ENCODE measurements around the gene RPL32.
A peak's percentile ranks its signal among the peaks of the same experiment; 100 is the strongest.

The RPL32 gene

DNA sequence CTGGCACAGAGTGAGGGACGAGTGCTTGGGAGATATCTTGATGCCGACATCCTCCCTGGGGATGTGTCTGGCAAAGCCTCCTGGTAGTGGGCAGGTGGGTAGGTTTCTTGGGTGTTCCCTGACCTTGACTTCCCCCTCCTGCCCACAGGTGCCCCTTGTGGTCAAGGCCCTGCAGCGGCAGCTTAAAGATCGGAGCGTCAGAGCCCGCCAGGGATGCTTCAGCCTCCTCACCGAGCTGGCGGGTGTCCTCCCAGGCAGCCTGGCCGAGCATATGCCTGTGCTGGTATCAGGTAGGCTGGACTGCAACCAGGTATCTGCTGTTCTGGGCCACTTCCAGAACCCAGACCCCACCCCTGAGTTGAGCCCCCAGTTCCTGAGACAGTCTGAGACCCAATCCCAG is 25.6 kb downstream of the RPL32 start:
- TF ChIP-seq, protein P1, sequence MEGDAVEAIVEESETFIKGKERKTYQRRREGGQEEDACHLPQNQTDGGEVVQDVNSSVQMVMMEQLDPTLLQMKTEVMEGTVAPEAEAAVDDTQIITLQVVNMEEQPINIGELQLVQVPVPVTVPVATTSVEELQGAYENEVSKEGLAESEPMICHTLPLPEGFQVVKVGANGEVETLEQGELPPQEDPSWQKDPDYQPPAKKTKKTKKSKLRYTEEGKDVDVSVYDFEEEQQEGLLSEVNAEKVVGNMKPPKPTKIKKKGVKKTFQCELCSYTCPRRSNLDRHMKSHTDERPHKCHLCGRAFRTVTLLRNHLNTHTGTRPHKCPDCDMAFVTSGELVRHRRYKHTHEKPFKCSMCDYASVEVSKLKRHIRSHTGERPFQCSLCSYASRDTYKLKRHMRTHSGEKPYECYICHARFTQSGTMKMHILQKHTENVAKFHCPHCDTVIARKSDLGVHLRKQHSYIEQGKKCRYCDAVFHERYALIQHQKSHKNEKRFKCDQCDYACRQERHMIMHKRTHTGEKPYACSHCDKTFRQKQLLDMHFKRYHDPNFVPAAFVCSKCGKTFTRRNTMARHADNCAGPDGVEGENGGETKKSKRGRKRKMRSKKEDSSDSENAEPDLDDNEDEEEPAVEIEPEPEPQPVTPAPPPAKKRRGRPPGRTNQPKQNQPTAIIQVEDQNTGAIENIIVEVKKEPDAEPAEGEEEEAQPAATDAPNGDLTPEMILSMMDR (IDR thresholded peaks at IDR 0.05; ENCODE audit: control insufficient read depth, extremely low read depth, insufficient read depth): no peak
- no peak for DNase-seq (ENCODE audit: low read depth)
- H3K4me3 ChIP-seq (ENCODE audit: low read depth, low read length): no peak overlapping the region

DNA sequence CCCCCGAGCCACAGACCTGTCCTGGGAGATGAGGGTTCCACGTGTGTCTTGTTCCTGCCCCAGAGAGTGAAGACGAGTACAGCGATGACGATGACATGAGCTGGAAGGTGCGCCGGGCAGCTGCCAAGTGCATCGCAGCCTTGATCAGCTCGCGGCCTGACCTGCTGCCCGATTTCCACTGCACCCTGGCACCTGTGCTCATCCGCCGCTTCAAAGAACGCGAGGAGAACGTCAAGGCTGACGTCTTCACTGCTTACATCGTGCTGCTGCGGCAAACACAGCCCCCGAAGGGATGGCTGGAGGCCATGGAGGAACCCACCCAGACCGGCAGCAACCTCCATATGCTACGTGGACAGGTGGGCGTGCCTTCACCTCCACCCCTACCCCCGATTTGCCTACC is 26.3 kb downstream of the RPL32 start:
- no peak for DNase-seq (ENCODE audit: low read depth)
- TF ChIP-seq, protein P1 (IDR thresholded peaks at IDR 0.05; ENCODE audit: control insufficient read depth, extremely low read depth, insufficient read depth): no peak
- H3K4me3 ChIP-seq (ENCODE audit: low read depth, low read length): no peak overlapping the region

DNA sequence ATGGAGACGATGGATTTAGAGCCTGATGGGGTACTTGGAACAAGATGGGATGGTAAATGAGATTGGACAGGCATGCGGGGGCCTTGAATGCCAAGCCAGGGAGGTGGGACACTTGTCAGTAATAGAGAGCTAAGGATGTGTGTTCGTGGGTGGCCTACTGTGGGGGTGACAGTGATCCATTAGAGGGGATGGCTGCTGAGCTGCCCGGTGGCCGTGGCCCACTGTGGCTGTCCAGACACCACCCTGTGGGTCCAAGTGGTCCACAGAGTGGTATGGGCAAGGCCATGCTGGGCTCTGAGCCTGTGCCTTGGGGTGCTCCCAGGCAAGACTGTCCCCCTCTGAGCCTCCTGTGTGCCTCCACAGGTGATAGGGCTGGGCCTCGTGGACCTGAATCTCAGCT is 27.4 kb downstream of the RPL32 start:
- DNase-seq (ENCODE audit: low read depth): no peak
- TF ChIP-seq, protein P1 (IDR thresholded peaks at IDR 0.05; ENCODE audit: control insufficient read depth, extremely low read depth, insufficient read depth): no peak
- H3K4me3 ChIP-seq (ENCODE audit: low read depth, low read length): no peak overlapping the region

DNA sequence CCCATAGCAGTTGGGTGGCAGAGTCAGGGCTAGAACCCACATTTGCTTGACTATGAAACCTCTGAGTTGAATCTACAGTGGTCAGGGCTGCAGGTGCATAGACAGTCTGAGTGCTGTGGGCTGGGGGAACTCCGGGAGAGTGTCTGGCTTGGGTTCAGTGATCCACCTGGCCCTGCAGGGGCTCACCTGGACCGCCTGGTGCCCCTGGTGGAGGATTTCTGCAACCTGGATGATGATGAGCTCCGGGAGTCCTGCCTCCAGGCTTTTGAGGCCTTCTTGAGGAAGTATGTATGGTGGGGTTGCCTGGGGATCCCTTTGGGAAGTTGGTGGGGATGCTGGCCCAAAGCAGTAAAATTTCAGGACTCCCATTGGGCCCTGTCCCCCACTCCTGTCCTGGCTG is 28.6 kb downstream of the RPL32 start:
- DNase-seq (ENCODE audit: low read depth): no peak
- H3K4me3 ChIP-seq (ENCODE audit: low read depth, low read length): no peak overlapping the region
- TF ChIP-seq, protein P1 (IDR thresholded peaks at IDR 0.05; ENCODE audit: control insufficient read depth, extremely low read depth, insufficient read depth): no peak

DNA sequence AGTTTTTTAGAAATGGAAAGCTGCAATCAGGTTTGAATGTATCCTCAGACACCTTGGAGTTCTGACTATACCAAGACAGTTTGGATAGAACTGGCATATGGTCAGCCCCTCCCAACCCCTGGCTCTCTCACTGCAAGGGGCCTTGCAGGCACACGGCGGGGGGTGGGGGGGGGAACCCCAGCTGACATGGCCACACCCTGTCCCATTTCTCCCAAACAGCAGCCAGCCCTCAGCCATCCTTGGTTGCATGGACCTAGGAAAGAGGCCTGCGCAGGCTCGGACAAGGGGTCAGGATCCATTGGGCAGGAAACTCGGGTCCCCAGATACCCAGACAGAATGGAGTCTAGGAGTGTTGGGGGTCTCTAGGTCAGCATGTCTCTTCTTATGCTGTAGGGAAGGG is 30.4 kb downstream of the RPL32 start:
- no peak for DNase-seq (ENCODE audit: low read depth)
- H3K4me3 ChIP-seq (ENCODE audit: low read depth, low read length): no peak overlapping the region
- TF ChIP-seq, protein P1 (IDR thresholded peaks at IDR 0.05; ENCODE audit: control insufficient read depth, extremely low read depth, insufficient read depth): no peak

DNA sequence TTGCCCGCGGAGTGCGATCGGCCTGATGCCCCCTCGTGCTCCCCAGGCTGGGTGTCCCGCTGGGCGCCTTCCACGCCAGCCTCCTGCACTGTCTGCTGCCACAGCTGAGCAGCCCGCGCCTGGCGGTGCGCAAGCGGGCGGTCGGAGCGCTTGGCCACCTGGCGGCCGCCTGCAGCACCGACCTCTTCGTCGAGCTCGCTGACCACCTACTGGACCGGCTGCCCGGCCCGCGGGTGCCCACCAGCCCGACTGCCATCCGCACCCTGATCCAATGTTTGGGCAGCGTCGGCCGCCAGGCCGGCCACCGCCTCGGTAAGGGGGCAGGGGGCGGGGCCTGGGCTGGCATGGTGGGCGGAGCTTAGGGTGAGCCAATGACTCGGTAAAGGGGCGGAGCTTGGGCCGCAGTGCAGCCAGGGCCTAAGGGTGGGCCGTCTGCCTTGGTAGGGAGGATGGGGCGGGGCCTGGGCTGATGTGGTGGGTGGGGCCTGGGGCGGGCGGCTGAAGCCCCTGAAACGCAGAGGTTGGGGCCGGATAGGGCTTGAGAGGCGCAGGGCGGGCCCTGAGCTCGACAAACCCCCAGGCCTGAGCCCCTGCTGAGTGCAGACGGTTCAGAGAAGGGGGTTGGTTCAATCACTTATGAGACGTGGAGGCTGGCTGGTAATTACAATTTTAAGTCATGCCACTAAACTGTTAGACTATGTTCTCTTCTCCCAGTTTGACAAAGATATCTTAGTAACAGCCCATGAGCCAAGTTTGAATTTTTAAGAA is 31.2 kb downstream of the RPL32 start:
- no peak for DNase-seq (ENCODE audit: low read depth)
- TF ChIP-seq, protein P1 (IDR thresholded peaks at IDR 0.05; ENCODE audit: control insufficient read depth, extremely low read depth, insufficient read depth): peak; percentile 40
- peak overlapping the region; percentile 47 for H3K4me3 ChIP-seq (ENCODE audit: low read depth, low read length)

DNA sequence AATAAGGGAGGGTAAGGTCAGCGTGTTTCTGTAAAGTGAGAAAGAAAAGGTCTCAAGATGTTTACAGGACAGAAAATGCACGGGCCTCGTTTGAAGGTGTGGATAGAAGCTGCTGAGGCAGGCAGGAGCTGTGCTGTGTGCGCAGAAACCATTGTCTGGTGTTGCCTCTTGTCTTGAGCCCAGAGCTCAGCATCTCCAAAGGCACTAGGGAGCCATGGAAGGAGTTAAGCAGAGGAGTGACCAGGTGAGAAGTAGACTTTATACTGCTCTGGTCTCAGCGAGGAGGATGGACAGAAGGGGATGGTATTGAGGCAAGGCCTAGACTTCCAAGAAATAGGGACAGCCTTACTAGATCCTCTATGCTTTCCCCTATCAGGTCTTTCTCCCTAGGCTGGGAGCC is 31.9 kb downstream of the RPL32 start:
- H3K4me3 ChIP-seq (ENCODE audit: low read depth, low read length): peak overlapping the region; percentile 47
- no peak for DNase-seq (ENCODE audit: low read depth)
- TF ChIP-seq, protein P1 (IDR thresholded peaks at IDR 0.05; ENCODE audit: control insufficient read depth, extremely low read depth, insufficient read depth): no peak
